Hindlimb muscle (tissue), 1 donor: ENCODE results near the gene LYSMD2. TPM values are rescaled to one million over a fixed set of nuclear protein-coding genes. Genes with fewer than 3 reads are reported as not detected.

Source experiments
- DNase-seq: peaks from one replicate; pipeline ENCODE4 v3.0.0-alpha.2; 2013
- polyA plus RNA-seq: library from polyadenylated mRNA; unstranded; fragments of 120-200 nt; gene quantifications from one replicate; pipeline ENCODE4 v1.2.1, GENCODE V29; 2013; ENCODE audit not compliant: insufficient read length

LYSMD2 gene
- polyA plus RNA-seq, 1 donor = 7.4 TPM

DNA sequence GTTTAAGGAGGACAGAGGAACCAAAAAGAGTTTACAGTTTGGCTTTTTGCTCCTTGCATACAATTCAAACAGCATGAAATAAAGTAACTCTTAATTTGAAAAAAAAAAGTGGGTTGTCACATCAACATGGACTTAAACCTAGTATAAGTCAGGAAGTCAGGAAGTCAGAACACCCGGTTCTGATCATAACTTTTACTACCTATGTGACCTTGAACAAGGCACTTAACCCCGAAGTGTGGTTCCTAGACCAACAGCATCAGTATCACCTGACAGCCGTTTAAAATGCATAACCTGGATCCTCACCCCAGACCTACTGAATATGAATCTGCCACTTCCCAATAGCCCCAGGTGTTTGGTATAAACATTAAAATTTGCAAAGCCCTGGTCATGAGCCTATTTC lies 18.7 kb downstream of the LYSMD2 start:
- no peak for DNase-seq

GRCh38 chr15:51718219-51718618 lies 19.2 kb downstream of the LYSMD2 start:
- DNase-seq = no peak

DNA sequence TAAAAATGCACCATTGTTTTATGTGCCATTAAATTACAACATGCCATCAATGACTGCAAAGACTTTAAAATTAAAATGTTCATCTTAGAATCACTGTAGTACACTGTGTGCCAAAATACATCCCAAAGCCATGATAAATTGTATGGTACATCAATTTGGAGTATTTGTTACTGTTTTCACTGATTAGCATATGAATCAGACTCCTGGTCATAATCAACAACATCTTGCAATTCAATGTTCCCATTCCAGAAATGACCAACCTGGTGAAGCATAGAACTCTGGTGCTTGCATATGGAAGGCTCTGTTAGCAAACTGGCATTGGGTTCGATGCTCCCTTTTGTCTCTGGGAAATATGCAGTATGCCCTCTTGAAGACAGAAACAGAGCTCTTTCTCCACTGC lies 22.5 kb downstream of the LYSMD2 start:
- no peak for DNase-seq

- no peak for DNase-seq
These were observed 23.3 kb downstream of the LYSMD2 start for GRCh38 chr15:51714162-51714561.

- no peak for DNase-seq
These were observed 28.4 kb downstream of the LYSMD2 start for GRCh38 chr15:51709031-51709430.

GRCh38 chr15:51708013-51708412 lies 29.4 kb downstream of the LYSMD2 start:
- peak; percentile 87 for DNase-seq

DNA sequence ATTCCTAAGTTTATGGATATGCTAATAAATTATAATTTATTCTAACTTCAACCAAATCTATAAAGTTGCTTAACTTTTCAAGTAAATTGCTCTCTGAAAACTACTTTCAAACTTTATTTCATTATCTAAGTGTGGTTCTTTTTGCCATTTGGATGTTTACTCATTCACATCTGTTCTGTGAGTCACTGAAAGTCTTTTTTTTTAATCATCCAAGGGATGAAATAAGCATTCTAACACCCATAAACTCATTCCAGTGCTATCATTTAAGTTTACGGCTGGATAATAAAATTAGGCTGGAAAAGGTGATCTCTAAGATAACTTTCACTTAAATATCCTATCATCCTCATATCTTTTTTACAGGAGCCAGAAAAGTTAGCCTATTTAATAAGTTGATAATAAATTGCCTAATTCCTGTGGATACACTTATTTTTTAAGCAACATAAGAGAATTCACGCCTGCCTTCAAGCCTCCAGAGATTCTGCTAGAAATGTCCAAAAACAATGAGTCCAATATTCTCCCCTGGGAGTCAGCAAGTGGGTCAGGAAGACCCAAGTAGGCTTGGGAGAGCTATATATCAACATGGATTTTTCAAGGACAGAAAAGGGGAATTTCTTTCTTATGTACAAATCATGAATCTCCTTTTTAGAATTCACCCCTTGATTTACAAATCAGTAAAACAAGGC lies 30.4 kb downstream of the LYSMD2 start:
- peak; percentile 8 for DNase-seq

- peak; percentile 77 for DNase-seq
These were observed 31.2 kb downstream of the LYSMD2 start for GRCh38 chr15:51706291-51706690.

DNA sequence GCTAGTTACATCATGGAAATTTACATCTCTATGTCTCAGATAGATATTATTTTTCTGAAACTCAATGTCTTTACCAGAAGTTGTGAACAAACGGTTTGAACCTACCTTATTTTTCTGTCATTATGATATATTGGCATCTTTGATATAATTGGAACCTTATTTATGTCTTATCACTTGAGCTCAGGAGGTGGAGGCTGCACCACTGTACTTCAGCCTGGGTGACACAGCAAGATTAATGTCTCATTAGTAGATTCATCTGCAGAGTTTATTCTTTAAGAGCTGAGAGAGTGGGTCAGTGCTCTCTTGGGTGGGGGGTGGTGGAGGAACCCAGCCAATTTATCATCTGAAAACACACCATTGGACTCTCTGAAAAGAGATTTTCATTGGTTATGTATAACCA lies 34.7 kb downstream of the LYSMD2 start:
- no peak for DNase-seq

GRCh38 chr15:51699373-51699772 lies 38.1 kb downstream of the LYSMD2 start:
- DNase-seq = no peak

DNA sequence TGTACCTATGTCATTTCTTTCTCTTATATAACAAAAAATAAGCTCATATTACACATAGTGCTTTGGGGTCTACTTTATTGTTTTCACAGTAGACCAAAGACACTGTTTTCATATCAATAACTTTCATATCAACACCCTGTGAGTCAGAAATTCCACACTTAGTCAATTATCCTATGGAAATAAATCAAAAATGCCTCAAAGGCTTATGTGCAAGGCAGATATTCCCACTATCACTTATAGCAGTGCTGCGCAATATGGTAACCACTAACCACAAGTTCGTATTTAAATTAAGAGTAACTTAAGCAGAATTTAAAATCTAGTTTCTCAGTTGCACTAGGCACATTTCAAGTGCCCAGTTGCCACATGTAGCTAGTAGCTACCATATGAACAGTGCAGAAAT lies 40.3 kb downstream of the LYSMD2 start:
- no peak for DNase-seq

GRCh38 chr15:51696566-51696965 lies 40.9 kb downstream of the LYSMD2 start:
- DNase-seq = no peak

- DNase-seq = no peak
These were observed 45.3 kb downstream of the LYSMD2 start for GRCh38 chr15:51692154-51692553.

GRCh38 chr15:51688863-51689262 lies 48.6 kb downstream of the LYSMD2 start:
- no peak for DNase-seq

DNA sequence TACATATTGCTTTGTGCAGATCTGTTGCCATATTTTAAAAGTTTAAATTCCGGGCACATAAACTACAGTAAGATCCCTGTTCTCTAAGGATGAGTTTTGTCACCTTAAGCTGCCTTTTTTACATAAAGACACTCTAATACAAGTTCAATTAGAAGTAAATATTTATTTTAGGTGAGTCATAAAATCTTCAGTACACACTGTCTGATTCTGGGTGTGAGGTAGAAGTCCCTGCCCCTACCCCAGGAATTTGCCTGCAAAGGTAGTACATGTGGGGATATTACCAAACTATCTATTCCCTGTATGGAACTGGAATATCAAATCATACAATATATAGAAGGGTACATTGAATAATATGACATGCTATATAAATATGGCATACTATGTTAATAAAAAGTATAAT lies 49.9 kb downstream of the LYSMD2 start:
- DNase-seq = no peak

- DNase-seq = peak; percentile 78
These were observed 56.0 kb downstream of the LYSMD2 start, which contains the start of gene SCG3 for GRCh38 chr15:51681303-51681963. Gene SCG3, plus strand, starts transcription at chr15:51681503. Its CDS starts 253 bp downstream, at chr15:51681756.

DNA sequence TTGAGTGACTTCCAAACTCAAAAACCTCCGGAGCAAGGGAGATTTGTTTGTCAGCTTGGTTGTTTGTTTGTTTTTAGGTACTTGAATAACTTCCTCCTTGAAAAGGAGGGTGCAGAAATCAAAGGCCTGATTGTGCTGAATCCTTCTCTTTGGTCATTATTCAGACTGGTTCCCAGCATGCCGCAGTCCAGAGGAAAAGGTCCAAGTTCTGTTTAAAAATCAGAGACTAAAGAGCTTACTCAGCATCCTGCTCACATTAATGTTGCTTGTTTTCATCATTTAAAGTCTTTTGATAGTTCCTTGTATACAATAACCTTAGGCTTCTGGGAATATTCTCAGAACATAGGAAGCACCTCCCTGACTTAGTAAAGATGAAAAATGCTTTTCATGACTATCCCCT lies 57.1 kb downstream of the LYSMD2 start:
- no peak for DNase-seq

DNA sequence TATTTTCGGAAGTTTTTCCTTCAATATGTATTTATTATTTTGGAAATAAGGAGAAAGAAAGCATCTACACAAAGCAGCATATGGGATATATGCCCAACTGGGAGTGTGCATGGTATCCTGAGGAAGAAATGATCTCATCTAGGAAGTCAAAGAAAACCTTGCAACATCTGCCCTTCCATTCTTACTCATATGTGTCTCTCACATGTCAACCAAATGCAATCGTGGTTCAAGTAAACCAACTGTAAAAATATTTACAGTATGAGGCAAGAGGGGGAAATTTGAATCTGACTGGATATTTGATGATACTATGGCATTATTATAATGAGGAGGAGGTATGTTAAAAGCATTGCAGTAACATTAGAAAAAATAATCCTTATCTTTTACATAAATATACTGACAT lies 59.4 kb downstream of the LYSMD2 start:
- no peak for DNase-seq

DNA sequence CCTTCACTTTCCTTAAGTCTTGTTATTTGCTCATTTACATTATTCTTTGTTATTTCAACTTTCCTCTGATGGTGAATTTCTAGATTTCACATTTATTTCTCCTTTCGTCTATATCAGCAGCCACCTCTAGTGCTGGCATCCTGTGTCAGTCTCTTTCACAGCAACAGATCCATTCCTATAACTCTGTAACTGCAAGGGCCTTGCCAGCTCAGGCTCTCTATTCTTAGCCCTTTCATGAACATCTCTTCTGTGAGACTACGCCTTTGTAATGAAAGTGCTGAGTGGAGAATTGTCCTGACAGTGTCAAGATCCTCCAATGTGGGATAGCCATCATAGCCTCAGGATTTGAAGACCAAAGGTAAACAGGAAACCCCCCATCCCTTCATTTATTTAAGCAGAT lies 60.0 kb downstream of the LYSMD2 start:
- DNase-seq = no peak

DNA sequence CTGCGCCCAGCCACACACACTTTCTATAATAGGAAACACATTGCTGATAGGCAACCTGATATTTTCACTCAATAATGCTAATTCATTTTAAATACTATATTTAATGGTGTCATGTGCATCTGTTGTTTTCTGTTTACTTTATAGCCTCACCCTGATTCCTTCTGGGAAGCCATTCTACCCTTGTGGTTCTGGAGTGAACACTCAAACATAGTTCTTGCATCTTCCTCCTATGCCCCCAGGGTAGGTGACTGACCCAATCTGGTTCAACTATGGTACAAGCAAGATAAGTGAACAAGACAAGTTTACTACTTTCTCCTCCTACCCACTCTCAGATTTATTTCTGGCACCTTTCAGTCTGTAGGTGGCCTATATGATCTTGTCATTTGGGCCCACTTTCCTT lies 60.4 kb downstream of the LYSMD2 start:
- no peak for DNase-seq

DNA sequence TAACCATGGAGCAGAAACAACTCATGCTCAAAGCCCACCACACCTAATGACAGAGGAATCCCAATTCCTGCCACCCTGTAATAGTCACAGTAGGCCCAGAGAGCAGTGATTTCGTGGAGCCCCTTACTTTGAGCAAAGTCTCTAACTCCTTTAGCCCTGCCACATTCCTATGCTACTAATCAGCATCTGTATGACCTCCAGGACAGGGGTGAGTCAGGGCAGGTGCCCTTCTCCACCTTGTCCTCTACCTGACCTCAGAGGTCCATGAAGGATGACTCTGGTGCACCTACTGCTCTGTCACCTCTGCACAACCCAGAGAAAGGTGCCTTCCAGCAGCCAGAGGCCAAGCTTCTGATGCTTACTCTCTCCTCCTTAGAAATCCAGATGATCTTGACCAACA lies 62.2 kb downstream of the LYSMD2 start:
- no peak for DNase-seq
